ENCODE data around the gene WNT7A. TPM values are rescaled to one million over a fixed set of nuclear protein-coding genes. Genes with fewer than 3 reads are reported as not detected.

Gene WNT7A
- total RNA-seq, 1 donor from 2014 or later, result not detected

DNA sequence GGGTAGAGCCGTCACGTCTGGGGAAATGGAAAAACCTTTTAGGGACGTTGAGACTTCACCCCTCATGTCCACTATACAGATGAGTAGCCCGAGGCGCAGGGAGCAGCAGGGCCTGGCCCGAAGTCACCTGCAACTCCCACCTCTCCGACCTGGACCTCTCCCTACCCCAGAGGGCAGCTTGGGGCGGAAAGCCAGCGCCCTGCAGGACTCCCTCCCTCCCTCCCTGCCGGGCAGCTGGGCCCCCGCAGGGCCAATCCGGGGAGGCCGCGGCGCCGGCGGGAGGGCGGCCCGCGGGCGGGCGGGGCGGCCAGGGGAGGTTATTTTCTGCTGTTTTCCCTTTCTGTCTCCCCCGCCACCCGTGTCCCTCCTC is 2.0 kb downstream of the WNT7A start:
- intact Hi-C loops (cut with DNase I), result no loop called here
- no peaks in the 10 kb centered on the region for H3K9me3 ChIP-seq
- peaks cover 5 to 10% of the 10 kb centered on the region in 2 donors for H3K4me1 ChIP-seq
- peaks cover 11% of the 10 kb centered on the region for H3K27me3 ChIP-seq
- no peaks in the 10 kb centered on the region for H3K36me3 ChIP-seq
- TF ChIP-seq, protein P1, sequence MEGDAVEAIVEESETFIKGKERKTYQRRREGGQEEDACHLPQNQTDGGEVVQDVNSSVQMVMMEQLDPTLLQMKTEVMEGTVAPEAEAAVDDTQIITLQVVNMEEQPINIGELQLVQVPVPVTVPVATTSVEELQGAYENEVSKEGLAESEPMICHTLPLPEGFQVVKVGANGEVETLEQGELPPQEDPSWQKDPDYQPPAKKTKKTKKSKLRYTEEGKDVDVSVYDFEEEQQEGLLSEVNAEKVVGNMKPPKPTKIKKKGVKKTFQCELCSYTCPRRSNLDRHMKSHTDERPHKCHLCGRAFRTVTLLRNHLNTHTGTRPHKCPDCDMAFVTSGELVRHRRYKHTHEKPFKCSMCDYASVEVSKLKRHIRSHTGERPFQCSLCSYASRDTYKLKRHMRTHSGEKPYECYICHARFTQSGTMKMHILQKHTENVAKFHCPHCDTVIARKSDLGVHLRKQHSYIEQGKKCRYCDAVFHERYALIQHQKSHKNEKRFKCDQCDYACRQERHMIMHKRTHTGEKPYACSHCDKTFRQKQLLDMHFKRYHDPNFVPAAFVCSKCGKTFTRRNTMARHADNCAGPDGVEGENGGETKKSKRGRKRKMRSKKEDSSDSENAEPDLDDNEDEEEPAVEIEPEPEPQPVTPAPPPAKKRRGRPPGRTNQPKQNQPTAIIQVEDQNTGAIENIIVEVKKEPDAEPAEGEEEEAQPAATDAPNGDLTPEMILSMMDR (IDR thresholded peaks at IDR 0.05), result no peak
- DNase-seq (ENCODE audit: low spot score in 2 of 2), result no peak
- peak overlapping the region; percentile 31 to 47 for H3K4me3 ChIP-seq
- H3K27ac ChIP-seq, result no peak overlapping the region

DNA sequence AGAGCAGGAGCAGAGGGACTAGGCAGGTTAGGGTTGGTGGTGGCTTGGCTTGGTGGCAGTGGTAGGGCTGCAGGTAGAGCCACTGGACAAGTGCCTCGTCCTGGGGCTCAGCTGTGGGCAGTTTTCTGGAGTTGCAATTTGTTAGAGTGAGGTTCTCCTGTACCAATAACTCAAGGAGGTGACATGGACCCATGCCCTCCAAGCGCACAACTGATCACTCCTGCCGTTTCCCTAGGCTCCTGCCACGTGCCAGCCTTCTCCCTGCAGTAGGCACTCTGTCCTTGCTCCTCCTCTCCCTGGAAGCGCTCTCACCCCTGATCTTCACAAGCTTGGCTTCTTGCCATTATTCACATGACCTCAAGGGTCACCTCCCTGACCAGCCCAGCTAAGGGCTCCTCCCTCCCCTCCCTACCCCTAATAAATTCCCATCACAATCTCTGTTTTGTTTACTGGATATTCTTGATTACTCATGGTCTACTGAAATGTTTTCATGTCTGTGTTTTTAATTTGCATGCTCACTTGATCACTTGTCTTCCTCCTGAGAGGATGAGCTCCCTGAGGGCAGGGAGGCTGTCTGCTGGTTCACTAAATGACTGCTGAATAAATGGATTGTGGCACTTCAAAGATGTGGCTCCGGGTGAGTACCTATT is 3.3 kb downstream of the WNT7A start:
- Histone ChIP-seq H3K4me3 (no peak overlapping the region), H3K9me3 (no peaks in the 10 kb centered on the region), H3K27me3 (peaks cover 11% of the 10 kb centered on the region), H3K36me3 (no peaks in the 10 kb centered on the region), H3K27ac (no peak overlapping the region), H3K4me1 (peaks cover 5 to 10% of the 10 kb centered on the region in 2 donors)
- no peak for DNase-seq (ENCODE audit: low spot score in 2 of 2)
- TF ChIP-seq, protein P1 (IDR thresholded peaks at IDR 0.05), result no peak
- intact Hi-C loops (cut with DNase I), result no loop called here

GRCh38 chr3:13874891-13875290 is 5.0 kb downstream of the WNT7A start:
- Histone ChIP-seq H3K4me3 (no peak overlapping the region), H3K4me1 (peaks cover 5 to 10% of the 10 kb centered on the region in 2 donors), H3K9me3 (no peaks in the 10 kb centered on the region), H3K27ac (no peak overlapping the region), H3K36me3 (no peaks in the 10 kb centered on the region), H3K27me3 (peaks cover 11% of the 10 kb centered on the region)
- intact Hi-C loops (cut with DNase I), result no loop called here
- TF ChIP-seq, protein P1 (IDR thresholded peaks at IDR 0.05), result no peak
- no peak for DNase-seq (ENCODE audit: low spot score in 2 of 2)

DNA sequence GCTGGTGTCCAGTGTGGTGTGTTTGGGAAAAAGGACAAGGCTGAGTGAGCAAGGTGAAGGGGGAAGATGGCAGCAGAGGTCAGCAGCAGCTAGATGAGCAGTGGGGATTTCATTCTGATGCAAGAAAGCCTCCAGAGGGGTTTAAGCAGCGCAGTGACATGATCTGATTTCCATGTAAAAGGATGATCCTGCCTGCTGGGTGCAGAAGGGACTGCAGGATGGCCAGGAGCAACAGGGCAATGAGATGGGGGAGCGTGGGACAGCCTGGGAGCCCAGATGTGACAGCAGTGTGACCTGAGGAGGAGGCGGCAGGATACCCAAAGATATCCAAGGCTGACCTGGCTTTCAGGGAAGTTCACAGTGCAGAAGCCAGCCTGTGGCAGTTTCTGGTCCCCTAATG is 6.1 kb downstream of the WNT7A start:
- H3K4me3 ChIP-seq, result no peak overlapping the region
- peaks cover 2 to 5% of the 10 kb centered on the region in 2 donors for H3K4me1 ChIP-seq
- no peak for DNase-seq (ENCODE audit: low spot score in 2 of 2)
- H3K36me3 ChIP-seq, result no peaks in the 10 kb centered on the region
- H3K9me3 ChIP-seq, result no peaks in the 10 kb centered on the region
- TF ChIP-seq, protein P1 (IDR thresholded peaks at IDR 0.05), result no peak
- no peak overlapping the region for H3K27ac ChIP-seq
- intact Hi-C loops (cut with DNase I), result no loop called here
- peaks cover 7% of the 10 kb centered on the region for H3K27me3 ChIP-seq

- Histone ChIP-seq H3K4me3 (no peak overlapping the region), H3K27me3 (no peaks in the 10 kb centered on the region), H3K27ac (no peak overlapping the region), H3K36me3 (no peaks in the 10 kb centered on the region), H3K4me1 (no peaks in the 10 kb centered on the region), H3K9me3 (no peaks in the 10 kb centered on the region)
- no peak for DNase-seq (ENCODE audit: low spot score in 2 of 2)
- TF ChIP-seq, protein P1 (IDR thresholded peaks at IDR 0.05), result no peak
- intact Hi-C loops (cut with DNase I), result no loop called here
These were observed 7.4 kb downstream of the WNT7A start for GRCh38 chr3:13872451-13872850.

GRCh38 chr3:13871791-13872190 is 8.1 kb downstream of the WNT7A start:
- Histone ChIP-seq H3K4me3 (no peak overlapping the region), H3K27ac (no peak overlapping the region), H3K4me1 (no peaks in the 10 kb centered on the region), H3K9me3 (no peaks in the 10 kb centered on the region), H3K27me3 (no peaks in the 10 kb centered on the region), H3K36me3 (no peaks in the 10 kb centered on the region)
- intact Hi-C loops (cut with DNase I), result no loop called here
- DNase-seq (ENCODE audit: low spot score in 2 of 2), result no peak
- TF ChIP-seq, protein P1 (IDR thresholded peaks at IDR 0.05), result no peak
